Caco-2 (cell line): ENCODE measurements around the gene RTL10. TPM values are rescaled to one million over a fixed set of nuclear protein-coding genes. Genes with fewer than 3 reads are reported as not detected.

Experiments used
- BruUV-seq: library from RNA; stranded (reverse); fragments of 400-500 nt; replicated peaks from 2 replicates; lab custom pipeline; 2021; lab: Mats Ljungman, UMichigan
- CTCF ChIA-PET: fragments of 300-600 bp; sonication (Branson Sonifier 250); formaldehyde crosslinking; loops from one replicate; lab custom pipeline; 2022; ENCODE audit warnings: antibody characterized with exemption; lab: Charles Lee
- POLR2A ChIA-PET: fragments of 300-600 bp; sonication (Branson Sonifier 250); formaldehyde crosslinking; loops from one replicate; lab custom pipeline; 2022; ENCODE audit warnings: antibody characterized with exemption; lab: Charles Lee
- DNase-seq, 2 experiments: peaks; one replicate each; pipeline versions ENCODE4 v3.0.0 to v3.0.0-alpha.2; 2020 to 2022
- H3K27me3 ChIP-seq: replicated peaks from 2 replicates; pipeline ENCODE4 v1.6.0; 2011; ENCODE audit warnings: low read length; ENCODE audit not compliant: control insufficient read depth, insufficient read depth
- H3K36me3 ChIP-seq: 2 replicates; pipeline ENCODE4 v1.5.1; 2011; ENCODE audit warnings: low read length; ENCODE audit not compliant: control insufficient read depth, insufficient read depth
- H3K4me1 ChIP-seq: fragments of 250-450 bp; sonication (Bioruptor Pico); 2 replicates; pipeline ENCODE4 v1.5.1; 2020; ENCODE audit warnings: mild to moderate bottlenecking
- H3K4me3 ChIP-seq: 2 replicates; pipeline ENCODE4 v1.5.1; 2011; ENCODE audit warnings: low read depth, mild to moderate bottlenecking, control low read depth, low read length
- H3K9me3 ChIP-seq: fragments of 250-450 bp; sonication (Bioruptor Pico); 2 replicates; pipeline ENCODE4 v1.5.1; 2020; ENCODE audit warnings: mild to moderate bottlenecking, moderate library complexity
- H3K27ac Mint-ChIP-seq: one replicate; pipeline ENCODE4 v1.8.0; 2022; ENCODE audit warnings: mixed read lengths; ENCODE audit not compliant: unreplicated experiment
- H3K27me3 Mint-ChIP-seq: one replicate; pipeline ENCODE4 v1.8.0; 2022; ENCODE audit warnings: mixed read lengths; ENCODE audit not compliant: insufficient read depth, unreplicated experiment
- H3K36me3 Mint-ChIP-seq: one replicate; pipeline ENCODE4 v1.8.0; 2022; ENCODE audit warnings: mild to moderate bottlenecking, mixed read lengths; ENCODE audit not compliant: insufficient read depth, unreplicated experiment
- H3K4me1 Mint-ChIP-seq: one replicate; pipeline ENCODE4 v1.8.0; 2022; ENCODE audit warnings: low read depth, mixed read lengths; ENCODE audit not compliant: unreplicated experiment
- H3K4me3 Mint-ChIP-seq: one replicate; pipeline ENCODE4 v1.8.0; 2022; ENCODE audit warnings: mild to moderate bottlenecking, moderate library complexity, mixed read lengths; ENCODE audit not compliant: unreplicated experiment
- H3K9me3 Mint-ChIP-seq: one replicate; pipeline ENCODE4 v1.8.0; 2022; ENCODE audit warnings: mixed read lengths; ENCODE audit not compliant: unreplicated experiment
- CTCF ChIP-seq, 2 experiments: fragments of 200-600 bp in 1 of 2; IDR thresholded peaks; 1 replicate in 1 of 2; 2 replicates in 1 of 2; pipeline versions ENCODE4 v1.5.1 to v1.8.0; 2011 to 2022; ENCODE audit warnings: antibody characterized with exemption in 1 of 2, control low read depth in 1 of 2, inconsistent platforms in 1 of 2, low read depth in 1 of 2, low read length in 1 of 2, mild to moderate bottlenecking in 1 of 2, moderate library complexity in 1 of 2; ENCODE audit not compliant: insufficient read depth in 1 of 2, severe bottlenecking in 1 of 2, unreplicated experiment in 1 of 2
- intact Hi-C: fragments of 100-400 bp; cut with micrococcal nuclease; formaldehyde crosslinking; loops from one replicate; pipeline ENCODE4 v1.10.0; 2022; ENCODE audit not compliant: unreplicated experiment
- total RNA-seq: library from RNA; stranded (reverse); gene quantifications from 2 replicates; pipeline ENCODE4 v1.2.3, GENCODE V29; 2022

Gene RTL10
- total RNA-seq, 1 experiment from 2014 or later: 27.5 TPM

- Histone ChIP-seq H3K27me3 (no peaks in the 10 kb centered on the region), H3K9me3 (no peaks in the 10 kb centered on the region), H3K4me3 (no peak overlapping the region), H3K4me1 (no peaks in the 10 kb centered on the region; the same call in 1 of the 2 replicates), H3K36me3 (no peaks in the 10 kb centered on the region)
- Mint-ChIP-seq H3K4me1 (no peaks in the 10 kb centered on the region), H3K27me3 (no peaks in the 10 kb centered on the region), H3K4me3 (no peak overlapping the region), H3K36me3 (no peaks in the 10 kb centered on the region), H3K9me3 (no peaks in the 10 kb centered on the region), H3K27ac (no peak overlapping the region)
- POLR2A ChIA-PET: no interaction called here
- intact Hi-C loops: no loop called here
- CTCF ChIA-PET: interaction anchor here (0.7 kb wide), 1 partner anchor 114 kb away, joined by 3 read pairs; no protein-coding TSS in a partner anchor
- DNase-seq: no peak
- TF ChIP-seq CTCF (IDR thresholded peaks at IDR 0.05; ENCODE audit: insufficient read depth in 1 of 2, low read depth in 1 of 2, low read length in 1 of 2, severe bottlenecking in 1 of 2, unreplicated experiment in 1 of 2): no peak
- BruUV-seq: no TSS peak
Measured at GRCh38 chr22:19862619-19863246, 8.1 kb upstream of the RTL10 start.

GRCh38 chr22:19859861-19860510 lies 5.3 kb upstream of the RTL10 start:
- H3K4me1 ChIP-seq: peaks cover 9% of the 10 kb centered on the region; the same call in 1 of the 2 replicates
- Mint-ChIP-seq H3K36me3 (no peaks in the 10 kb centered on the region), H3K4me1 (no peaks in the 10 kb centered on the region), H3K4me3 (no peak overlapping the region), H3K27me3 (no peaks in the 10 kb centered on the region), H3K9me3 (no peaks in the 10 kb centered on the region), H3K27ac (no peak overlapping the region)
- CTCF ChIA-PET: interaction anchor here (0.7 kb wide), 1 partner anchor 10 kb away, joined by 3 read pairs; no protein-coding TSS in a partner anchor
- H3K4me3 ChIP-seq: no peak overlapping the region
- no peaks in the 10 kb centered on the region for H3K36me3 ChIP-seq
- BruUV-seq: no TSS peak
- no peaks in the 10 kb centered on the region for H3K27me3 ChIP-seq
- DNase-seq: no peak
- intact Hi-C loops: no loop called here
- H3K9me3 ChIP-seq: no peaks in the 10 kb centered on the region
- no peak for TF ChIP-seq CTCF (IDR thresholded peaks at IDR 0.05; ENCODE audit: insufficient read depth in 1 of 2, low read depth in 1 of 2, low read length in 1 of 2, severe bottlenecking in 1 of 2, unreplicated experiment in 1 of 2)
- POLR2A ChIA-PET: no interaction called here

- no peak overlapping the region for H3K4me3 Mint-ChIP-seq
Measured at GRCh38 chr22:19857382-19857781, 2.7 kb upstream of the RTL10 start.

More at GRCh38 chr22:19857382-19857781, 2.7 kb upstream of the RTL10 start:
- no peak for TF ChIP-seq CTCF (IDR thresholded peaks at IDR 0.05; ENCODE audit: insufficient read depth in 1 of 2, low read depth in 1 of 2, low read length in 1 of 2, severe bottlenecking in 1 of 2, unreplicated experiment in 1 of 2)
- no peak overlapping the region for H3K27ac Mint-ChIP-seq
- no peaks in the 10 kb centered on the region for H3K9me3 Mint-ChIP-seq
- peaks cover 13% of the 10 kb centered on the region for H3K4me1 Mint-ChIP-seq
- peaks cover 18% of the 10 kb centered on the region for H3K36me3 Mint-ChIP-seq
- Histone ChIP-seq H3K27me3 (no peaks in the 10 kb centered on the region), H3K4me1 (peaks cover 14% of the 10 kb centered on the region), H3K9me3 (no peaks in the 10 kb centered on the region), H3K36me3 (no peaks in the 10 kb centered on the region), H3K4me3 (no peak overlapping the region)
- BruUV-seq: no TSS peak
- H3K27me3 Mint-ChIP-seq: no peaks in the 10 kb centered on the region
- no peak for DNase-seq
- intact Hi-C loops: no loop called here
- ChIA-PET POLR2A (no interaction called here), CTCF (no interaction called here)
